GM12865 (cell line): Measurements from ENCODE around the gene PCDH15.

Experiments
- DNase-seq: peaks from one replicate; pipeline ENCODE4 v3.0.0; 2010; ENCODE audit warnings: low read depth
- H3K4me3 ChIP-seq: 2 replicates; pipeline ENCODE4 v1.5.1; 2011; ENCODE audit warnings: mild to moderate bottlenecking, low read depth, low read length, control low read depth
- TF ChIP-seq, protein P1 (sequence below): IDR thresholded peaks from 2 replicates; pipeline ENCODE4 v1.5.1; 2011; ENCODE audit warnings: low read length, control low read depth, low read depth, inconsistent platforms; ENCODE audit not compliant: insufficient read depth; ENCODE audit errors: missing control alignments

Gene PCDH15

GRCh38 chr10:54137396-54137795, 663.6 kb downstream of the PCDH15 start:
- TF ChIP-seq, protein P1, sequence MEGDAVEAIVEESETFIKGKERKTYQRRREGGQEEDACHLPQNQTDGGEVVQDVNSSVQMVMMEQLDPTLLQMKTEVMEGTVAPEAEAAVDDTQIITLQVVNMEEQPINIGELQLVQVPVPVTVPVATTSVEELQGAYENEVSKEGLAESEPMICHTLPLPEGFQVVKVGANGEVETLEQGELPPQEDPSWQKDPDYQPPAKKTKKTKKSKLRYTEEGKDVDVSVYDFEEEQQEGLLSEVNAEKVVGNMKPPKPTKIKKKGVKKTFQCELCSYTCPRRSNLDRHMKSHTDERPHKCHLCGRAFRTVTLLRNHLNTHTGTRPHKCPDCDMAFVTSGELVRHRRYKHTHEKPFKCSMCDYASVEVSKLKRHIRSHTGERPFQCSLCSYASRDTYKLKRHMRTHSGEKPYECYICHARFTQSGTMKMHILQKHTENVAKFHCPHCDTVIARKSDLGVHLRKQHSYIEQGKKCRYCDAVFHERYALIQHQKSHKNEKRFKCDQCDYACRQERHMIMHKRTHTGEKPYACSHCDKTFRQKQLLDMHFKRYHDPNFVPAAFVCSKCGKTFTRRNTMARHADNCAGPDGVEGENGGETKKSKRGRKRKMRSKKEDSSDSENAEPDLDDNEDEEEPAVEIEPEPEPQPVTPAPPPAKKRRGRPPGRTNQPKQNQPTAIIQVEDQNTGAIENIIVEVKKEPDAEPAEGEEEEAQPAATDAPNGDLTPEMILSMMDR: no peak
- H3K4me3 ChIP-seq: no peak overlapping the region
- DNase-seq: no peak

- TF ChIP-seq, protein P1: no peak
- H3K4me3 ChIP-seq: no peak overlapping the region
- no peak for DNase-seq
Observed at GRCh38 chr10:54133203-54133602, 667.8 kb downstream of the PCDH15 start.

DNA sequence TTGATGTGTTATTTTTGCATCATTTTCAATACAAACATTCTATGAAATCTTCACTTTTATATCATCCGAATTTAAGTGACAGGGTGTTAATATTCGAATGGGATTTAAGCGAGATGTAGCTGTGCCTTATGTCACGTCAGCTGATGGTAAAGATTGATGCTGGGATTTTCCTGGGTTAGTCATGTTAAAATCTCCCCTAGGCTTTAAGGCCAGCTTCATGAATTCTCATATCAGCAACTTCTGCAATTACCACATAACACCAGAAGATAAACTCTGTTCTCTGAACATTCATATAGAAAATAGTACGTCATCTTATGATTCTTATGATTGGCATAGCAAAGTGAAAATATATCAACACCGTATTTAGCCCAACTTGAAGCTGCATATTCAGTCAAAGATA, 669.2 kb downstream of the PCDH15 start:
- TF ChIP-seq, protein P1: no peak
- DNase-seq: peak; percentile 24
- H3K4me3 ChIP-seq: no peak overlapping the region

DNA sequence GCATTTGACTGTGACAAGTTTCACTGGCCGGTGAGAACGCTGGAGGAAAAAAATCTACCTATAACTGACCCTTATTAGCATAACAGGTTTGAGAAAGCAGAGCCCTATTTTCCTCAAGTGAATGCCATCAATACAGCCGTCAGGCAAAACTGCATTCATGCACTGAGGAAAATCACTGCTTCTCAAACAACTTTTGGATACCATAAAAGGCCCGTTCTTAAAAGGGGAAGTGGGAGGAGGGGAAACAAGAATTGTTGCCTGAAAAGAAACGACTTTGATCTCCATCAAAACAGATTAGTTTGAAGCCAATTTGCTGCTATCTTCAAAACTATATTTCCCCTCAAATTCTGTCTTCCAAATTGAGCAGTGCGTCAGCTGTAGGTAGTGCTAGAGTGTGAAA, 670.6 kb downstream of the PCDH15 start:
- H3K4me3 ChIP-seq: no peak overlapping the region
- DNase-seq: no peak
- TF ChIP-seq, protein P1: no peak

DNA sequence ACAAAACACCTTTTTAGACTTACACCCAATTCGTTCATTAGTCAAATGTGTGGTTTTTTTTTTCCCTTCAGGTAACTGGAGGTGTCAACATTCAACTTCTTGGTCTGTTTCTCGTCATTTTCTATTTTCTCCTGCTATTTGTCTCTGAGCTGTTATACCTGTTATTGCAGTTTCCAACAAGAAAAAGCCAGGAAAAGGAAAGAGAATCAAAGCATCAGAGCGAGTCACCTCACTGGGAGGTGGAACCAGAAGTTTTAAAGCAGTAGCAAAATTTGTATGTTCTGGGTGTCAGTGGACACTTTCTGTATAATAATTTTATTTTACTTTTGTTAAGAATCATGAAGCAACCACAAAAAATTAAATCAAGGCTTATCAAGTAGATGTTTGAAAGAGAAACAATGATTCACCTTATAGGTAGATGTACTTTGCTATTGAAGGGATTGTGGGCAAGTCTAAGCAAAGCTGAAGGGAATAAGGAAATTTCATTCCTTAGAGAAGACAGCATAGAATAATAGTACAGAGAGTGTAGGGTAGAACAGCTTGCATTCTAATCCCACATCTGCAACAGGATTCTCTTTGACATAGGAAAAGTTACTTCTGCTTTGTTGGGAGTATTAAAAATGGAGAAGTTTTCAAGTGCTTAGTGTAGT, 675.8 kb downstream of the PCDH15 start:
- no peak for DNase-seq
- TF ChIP-seq, protein P1: no peak
- no peak overlapping the region for H3K4me3 ChIP-seq

- TF ChIP-seq, protein P1: no peak
- DNase-seq: no peak
- H3K4me3 ChIP-seq: no peak overlapping the region
Observed at GRCh38 chr10:54124209-54124885, 676.7 kb downstream of the PCDH15 start.

GRCh38 chr10:54120806-54121205, 680.2 kb downstream of the PCDH15 start:
- TF ChIP-seq, protein P1: no peak
- DNase-seq: no peak
- no peak overlapping the region for H3K4me3 ChIP-seq
